ENCODE data around the gene MYEOV. TPM values are rescaled to one million over a fixed set of nuclear protein-coding genes. Genes with fewer than 3 reads are reported as not detected.

The MYEOV gene
- polyA plus RNA-seq, 1 donor (not counting 4 experiments of a cell fraction or from before 2014, with no cell fraction given), result 1.4 TPM

DNA sequence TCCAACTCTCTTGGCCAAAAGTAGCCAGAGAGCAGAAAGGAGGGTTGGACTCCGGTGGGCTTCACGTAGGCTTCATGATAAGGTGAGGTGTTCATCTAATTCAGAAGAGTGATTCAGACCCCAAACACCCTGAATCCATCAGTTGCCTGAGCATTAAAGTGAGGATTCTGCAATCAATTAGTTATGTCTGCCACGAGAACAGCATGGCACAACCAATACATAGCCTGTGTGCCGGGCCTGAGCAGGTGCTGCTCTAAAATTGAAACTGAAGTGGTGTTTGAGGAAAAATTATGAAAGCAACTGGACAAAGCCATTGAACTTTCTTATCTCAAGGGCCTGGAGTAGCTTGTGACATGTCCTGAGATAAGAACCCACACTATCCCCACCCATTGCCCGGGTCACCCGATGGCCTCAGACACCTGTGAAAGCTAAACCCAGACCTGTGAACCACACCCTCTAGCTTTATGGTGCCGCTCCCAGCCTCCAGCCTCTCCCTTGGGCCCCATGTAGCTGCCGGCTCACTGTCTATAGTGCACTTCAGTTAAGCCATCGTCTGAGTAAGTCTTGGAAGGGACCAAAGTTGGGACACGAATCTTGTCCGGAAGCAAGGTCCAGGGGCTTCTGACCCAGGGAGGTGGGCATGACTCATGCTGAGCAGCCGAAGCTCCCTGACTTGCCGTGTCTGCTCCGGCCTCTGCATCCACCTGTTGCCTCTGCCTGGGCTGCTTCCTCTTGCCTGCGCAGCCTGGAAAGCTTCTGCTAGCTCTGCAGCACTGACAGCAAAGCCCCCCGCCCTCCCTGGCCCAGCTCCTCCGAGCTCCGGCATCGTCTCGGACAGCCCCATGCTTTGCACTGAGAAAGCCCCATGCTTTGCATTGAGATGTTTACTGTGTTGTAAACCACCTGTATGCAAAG lies 5.7 kb upstream of the MYEOV start:
- no peaks in the 10 kb centered on the region for H3K9me1 ChIP-seq (ENCODE audit: control insufficient read depth, extremely low read depth, insufficient read depth, low read length)
- H3K4me2 ChIP-seq (ENCODE audit: control insufficient read depth, extremely low read depth, insufficient read depth, low read depth, low read length), result no peak overlapping the region
- FAIRE-seq (no peak), DNase-seq (ENCODE audit: low read depth, low spot score) (no peak)
- dilution Hi-C loops (cut with MboI; ENCODE audit: extremely low pct_ligation_motif_present, low sequenced_read_pairs), result no loop called here
- H3K79me2 ChIP-seq (ENCODE audit: control insufficient read depth, insufficient read depth, low read length), result no peaks in the 10 kb centered on the region
- no peak for TF ChIP-seq EZH2 (IDR thresholded peaks at IDR 0.05; ENCODE audit: low read length)
- TF ChIP-seq, protein P1, sequence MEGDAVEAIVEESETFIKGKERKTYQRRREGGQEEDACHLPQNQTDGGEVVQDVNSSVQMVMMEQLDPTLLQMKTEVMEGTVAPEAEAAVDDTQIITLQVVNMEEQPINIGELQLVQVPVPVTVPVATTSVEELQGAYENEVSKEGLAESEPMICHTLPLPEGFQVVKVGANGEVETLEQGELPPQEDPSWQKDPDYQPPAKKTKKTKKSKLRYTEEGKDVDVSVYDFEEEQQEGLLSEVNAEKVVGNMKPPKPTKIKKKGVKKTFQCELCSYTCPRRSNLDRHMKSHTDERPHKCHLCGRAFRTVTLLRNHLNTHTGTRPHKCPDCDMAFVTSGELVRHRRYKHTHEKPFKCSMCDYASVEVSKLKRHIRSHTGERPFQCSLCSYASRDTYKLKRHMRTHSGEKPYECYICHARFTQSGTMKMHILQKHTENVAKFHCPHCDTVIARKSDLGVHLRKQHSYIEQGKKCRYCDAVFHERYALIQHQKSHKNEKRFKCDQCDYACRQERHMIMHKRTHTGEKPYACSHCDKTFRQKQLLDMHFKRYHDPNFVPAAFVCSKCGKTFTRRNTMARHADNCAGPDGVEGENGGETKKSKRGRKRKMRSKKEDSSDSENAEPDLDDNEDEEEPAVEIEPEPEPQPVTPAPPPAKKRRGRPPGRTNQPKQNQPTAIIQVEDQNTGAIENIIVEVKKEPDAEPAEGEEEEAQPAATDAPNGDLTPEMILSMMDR (optimal IDR thresholded peaks at IDR 0.05 in 1 of 3, IDR thresholded peaks at IDR 0.05 in 1 of 3, conservative IDR thresholded peaks at IDR 0.05 in 1 of 3; ENCODE audit: extremely low read depth in 1 of 3, insufficient read depth in 2 of 3, low read length in 3 of 3), result no peak
- no peak overlapping the region for H2AFZ ChIP-seq (ENCODE audit: control insufficient read depth, low read length)
- H3K36me3 ChIP-seq (ENCODE audit: control insufficient read depth in 2 of 2, extremely low read depth in 1 of 2, insufficient read depth in 2 of 2, low read length in 2 of 2), result no peaks in the 10 kb centered on the region
- no peaks in the 10 kb centered on the region for H3K27me3 ChIP-seq (ENCODE audit: control insufficient read depth, extremely low read depth, insufficient read depth, low read length)
- H3K27ac ChIP-seq (ENCODE audit: control insufficient read depth, insufficient read depth, low read length), result no peak overlapping the region
- H3K4me3 ChIP-seq (ENCODE audit: control insufficient read depth in 2 of 3, extremely low read depth in 1 of 3, insufficient read depth in 2 of 3, low read depth in 1 of 3, low read length in 3 of 3), result no peak overlapping the region
- H4K20me1 ChIP-seq (ENCODE audit: control insufficient read depth, extremely low read depth, insufficient read depth, low read length), result no peaks in the 10 kb centered on the region
- H3K4me1 ChIP-seq (ENCODE audit: control insufficient read depth, extremely low read depth, insufficient read depth, low read length), result peaks cover 4% of the 10 kb centered on the region
- H3K9me3 ChIP-seq (ENCODE audit: control insufficient read depth, low read depth, low read length), result no peaks in the 10 kb centered on the region
- H3K9ac ChIP-seq (ENCODE audit: control insufficient read depth, extremely low read depth, insufficient read depth, low read length), result no peak overlapping the region

DNA sequence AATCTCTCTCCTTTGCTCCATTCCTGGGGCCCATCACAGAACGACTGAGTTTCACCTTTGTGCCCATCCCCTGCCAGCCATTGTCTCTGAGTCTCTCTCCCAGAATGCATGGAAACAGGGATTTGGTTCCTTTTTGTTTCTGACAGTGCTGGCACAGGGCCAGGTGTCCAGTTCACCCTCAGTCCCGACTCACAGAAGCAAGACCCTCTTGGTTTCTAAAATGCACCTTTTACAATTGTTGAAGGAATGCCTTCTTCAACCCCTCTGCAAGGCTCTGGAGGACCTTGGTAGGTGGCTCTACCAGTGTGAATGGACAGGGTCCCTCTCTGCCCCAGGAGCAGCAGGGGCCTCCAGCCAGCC lies 5.1 kb upstream of the MYEOV start:
- TF ChIP-seq EZH2 (IDR thresholded peaks at IDR 0.05; ENCODE audit: low read length), result no peak
- TF ChIP-seq, protein P1 (optimal IDR thresholded peaks at IDR 0.05 in 1 of 3, IDR thresholded peaks at IDR 0.05 in 1 of 3, conservative IDR thresholded peaks at IDR 0.05 in 1 of 3; ENCODE audit: extremely low read depth in 1 of 3, insufficient read depth in 2 of 3, low read length in 3 of 3), result no peak
- Histone ChIP-seq H3K79me2 (ENCODE audit: control insufficient read depth, insufficient read depth, low read length) (no peaks in the 10 kb centered on the region), H4K20me1 (ENCODE audit: control insufficient read depth, extremely low read depth, insufficient read depth, low read length) (no peaks in the 10 kb centered on the region), H3K9me1 (ENCODE audit: control insufficient read depth, extremely low read depth, insufficient read depth, low read length) (no peaks in the 10 kb centered on the region), H3K36me3 (ENCODE audit: control insufficient read depth in 2 of 2, extremely low read depth in 1 of 2, insufficient read depth in 2 of 2, low read length in 2 of 2) (no peaks in the 10 kb centered on the region), H3K9me3 (ENCODE audit: control insufficient read depth, low read depth, low read length) (no peaks in the 10 kb centered on the region), H3K4me2 (ENCODE audit: control insufficient read depth, extremely low read depth, insufficient read depth, low read depth, low read length) (no peak overlapping the region), H3K4me3 (ENCODE audit: control insufficient read depth in 2 of 3, extremely low read depth in 1 of 3, insufficient read depth in 2 of 3, low read depth in 1 of 3, low read length in 3 of 3) (no peak overlapping the region), H3K27me3 (ENCODE audit: control insufficient read depth, extremely low read depth, insufficient read depth, low read length) (no peaks in the 10 kb centered on the region), H3K27ac (ENCODE audit: control insufficient read depth, insufficient read depth, low read length) (no peak overlapping the region), H2AFZ (ENCODE audit: control insufficient read depth, low read length) (no peak overlapping the region), H3K9ac (ENCODE audit: control insufficient read depth, extremely low read depth, insufficient read depth, low read length) (no peak overlapping the region), H3K4me1 (ENCODE audit: control insufficient read depth, extremely low read depth, insufficient read depth, low read length) (peaks cover 4% of the 10 kb centered on the region)
- no peak for DNase-seq (ENCODE audit: low read depth, low spot score)
- no peak for FAIRE-seq
- dilution Hi-C loops (cut with MboI; ENCODE audit: extremely low pct_ligation_motif_present, low sequenced_read_pairs), result no loop called here

Data from keratinocyte (primary cell).